ENCODE results near the gene LDLRAD4.

Gene LDLRAD4

GRCh38 chr18:13438507-13439056, 220.0 kb downstream of the LDLRAD4 start:
- no peak for DNase-seq

GRCh38 chr18:13439461-13439860, 220.9 kb downstream of the LDLRAD4 start:
- DNase-seq: no peak

GRCh38 chr18:13440277-13441248, 222.0 kb downstream of the LDLRAD4 start:
- DNase-seq: no peak

GRCh38 chr18:13441736-13442135, 223.2 kb downstream of the LDLRAD4 start:
- DNase-seq: no peak

- no peak for DNase-seq
Measured at GRCh38 chr18:13442451-13442850, 223.9 kb downstream of the LDLRAD4 start.

GRCh38 chr18:13443552-13443951, 225.0 kb downstream of the LDLRAD4 start:
- DNase-seq: no peak

GRCh38 chr18:13444430-13445240, 226.1 kb downstream of the LDLRAD4 start:
- DNase-seq: no peak

GRCh38 chr18:13445241-13445897, 226.8 kb downstream of the LDLRAD4 start:
- DNase-seq: no peak

- no peak for DNase-seq
Measured at GRCh38 chr18:13446024-13446423, 227.5 kb downstream of the LDLRAD4 start.

- no peak for DNase-seq
Measured at GRCh38 chr18:13446610-13447461, 228.3 kb downstream of the LDLRAD4 start.

- no peak for DNase-seq
Measured at GRCh38 chr18:13447621-13448334, 229.2 kb downstream of the LDLRAD4 start.

GRCh38 chr18:13448335-13448795, 229.8 kb downstream of the LDLRAD4 start:
- no peak for DNase-seq

- no peak for DNase-seq
Measured at GRCh38 chr18:13449651-13450050, 231.1 kb downstream of the LDLRAD4 start.

- no peak for DNase-seq
Measured at GRCh38 chr18:13450289-13451212, 232.0 kb downstream of the LDLRAD4 start.

GRCh38 chr18:13451213-13451540, 232.6 kb downstream of the LDLRAD4 start:
- DNase-seq: no peak

- no peak for DNase-seq
Measured at GRCh38 chr18:13451661-13452387, 233.3 kb downstream of the LDLRAD4 start.

- no peak for DNase-seq
Measured at GRCh38 chr18:13452388-13452811, 233.8 kb downstream of the LDLRAD4 start.

GRCh38 chr18:13452871-13453680, 234.5 kb downstream of the LDLRAD4 start:
- DNase-seq: no peak

Data from bone marrow (tissue), 2 donors.